Lung (tissue), 12 donors: ENCODE measurements around the gene FBXO11. TPM values are rescaled to one million over a fixed set of nuclear protein-coding genes. Genes with fewer than 3 reads are reported as not detected.

Experiments used
- ATAC-seq: fragments of 200-7000 bp; cut with Tn5 transposase; one replicate; pipeline ENCODE4 v1.9.1; 2020; ENCODE audit warnings: moderate number of reproducible peaks; ENCODE audit not compliant: insufficient read depth, low FRiP score
- DNase-seq, 3 donors: peaks; one replicate each; pipeline ENCODE4 v3.0.0-alpha.2; 2013 to 2017
- H3K27ac ChIP-seq, 2 donors: one replicate each; pipeline ENCODE4 v1.5.1; 2013; ENCODE audit warnings: mild to moderate bottlenecking in 2 of 2, moderate library complexity in 2 of 2, control low read depth in 1 of 2, inconsistent platforms in 1 of 2, low read depth in 1 of 2, low read length in 1 of 2
- H3K27me3 ChIP-seq, 3 donors: one replicate each; pipeline ENCODE4 v1.5.1; 2013; ENCODE audit warnings: low read length in 2 of 3; ENCODE audit not compliant: control insufficient read depth in 3 of 3, insufficient read depth in 3 of 3
- H3K36me3 ChIP-seq, 4 donors: one replicate each; pipeline ENCODE4 v1.5.1; 2013; ENCODE audit warnings: low read length in 4 of 4, mild to moderate bottlenecking in 1 of 4, moderate library complexity in 1 of 4; ENCODE audit not compliant: control insufficient read depth in 4 of 4, insufficient read depth in 4 of 4
- H3K4me1 ChIP-seq, 5 donors: one replicate each; pipeline ENCODE4 v1.5.1; 2013; ENCODE audit warnings: low read length in 5 of 5, mild to moderate bottlenecking in 2 of 5, moderate library complexity in 1 of 5; ENCODE audit not compliant: control insufficient read depth in 5 of 5, insufficient read depth in 5 of 5
- H3K4me3 ChIP-seq: one replicate; pipeline ENCODE4 v1.5.1; 2013; ENCODE audit warnings: mild to moderate bottlenecking, control low read depth, moderate library complexity
- H3K9ac ChIP-seq, 2 donors: one replicate each; pipeline ENCODE4 v1.5.1; 2013; ENCODE audit warnings: low read length in 2 of 2, control low read depth in 1 of 2; ENCODE audit not compliant: insufficient read depth in 1 of 2
- H3K9me3 ChIP-seq, 4 donors: one replicate each; pipeline ENCODE4 v1.5.1; 2013; ENCODE audit warnings: low read length in 3 of 4, mild to moderate bottlenecking in 1 of 4, moderate library complexity in 1 of 4; ENCODE audit not compliant: control insufficient read depth in 4 of 4, insufficient read depth in 3 of 4
- CTCF ChIP-seq: IDR thresholded peaks from 2 replicates; pipeline ENCODE4 v1.5.1; 2012; ENCODE audit warnings: mild to moderate bottlenecking; ENCODE audit errors: control extremely low read depth, extremely low read depth
- WGBS, 2 donors: extraction: QIAGEN DNeasy Blood & Tissue Kit; methylation state at CpG; one replicate each; pipeline ENCODE4 v1.1.7; 2013; 5-methylcytosine and 5-hydroxymethylcytosine counted together
- polyA plus RNA-seq, 2 donors: library from polyadenylated mRNA; stranded (reverse); fragments of 200-250 nt; gene quantifications; one replicate each; pipeline ENCODE4 v1.2.1, GENCODE V29; 2013
- total RNA-seq, 2 donors: library from RNA; depleted of rRNA in 1 of 2; stranded (reverse); fragments of >200 nt in 1 of 2; gene quantifications; one replicate each; pipeline ENCODE4 v1.2.1, GENCODE V29; 2014 to 2021
- donor health status: control.
- donor health status: control.
- donor health status: Bipolar disorder and iron deficiency.
- donor health status: healthy.
- donor health status: DM: yes; HTN: yes; CAD: no.

FBXO11 gene
- total and polyA plus RNA-seq, 4 donors: 21.9 to 157 (median 42.8) TPM

DNA sequence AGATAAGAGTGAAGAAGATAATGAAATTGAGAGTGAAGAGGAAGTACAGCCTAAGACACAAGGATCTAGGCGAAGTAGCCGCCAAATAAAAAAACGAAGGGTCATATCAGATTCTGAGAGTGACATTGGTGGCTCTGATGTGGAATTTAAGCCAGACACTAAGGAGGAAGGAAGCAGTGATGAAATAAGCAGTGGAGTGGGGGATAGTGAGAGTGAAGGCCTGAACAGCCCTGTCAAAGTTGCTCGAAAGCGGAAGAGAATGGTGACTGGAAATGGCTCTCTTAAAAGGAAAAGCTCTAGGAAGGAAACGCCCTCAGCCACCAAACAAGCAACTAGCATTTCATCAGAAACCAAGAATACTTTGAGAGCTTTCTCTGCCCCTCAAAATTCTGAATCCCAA lies 107.7 kb downstream of the FBXO11 start:
- TF ChIP-seq CTCF: no peak
- Histone ChIP-seq H3K9me3 (peaks cover 0 to 6% (median 3%) of the 10 kb centered on the region in 4 donors), H3K9ac (no peak overlapping the region), H3K4me1 (no peaks in the 10 kb centered on the region), H3K4me3 (no peak overlapping the region), H3K36me3 (peaks cover 49 to 80% (median 65%) of the 10 kb centered on the region in 4 donors), H3K27me3 (no peaks in the 10 kb centered on the region), H3K27ac (no peak overlapping the region)
- peak; percentile 41 for ATAC-seq
- 42 to 72% methylated on average over 6 of the region's 6 CpGs for WGBS, 2 donors
- DNase-seq: no peak

DNA sequence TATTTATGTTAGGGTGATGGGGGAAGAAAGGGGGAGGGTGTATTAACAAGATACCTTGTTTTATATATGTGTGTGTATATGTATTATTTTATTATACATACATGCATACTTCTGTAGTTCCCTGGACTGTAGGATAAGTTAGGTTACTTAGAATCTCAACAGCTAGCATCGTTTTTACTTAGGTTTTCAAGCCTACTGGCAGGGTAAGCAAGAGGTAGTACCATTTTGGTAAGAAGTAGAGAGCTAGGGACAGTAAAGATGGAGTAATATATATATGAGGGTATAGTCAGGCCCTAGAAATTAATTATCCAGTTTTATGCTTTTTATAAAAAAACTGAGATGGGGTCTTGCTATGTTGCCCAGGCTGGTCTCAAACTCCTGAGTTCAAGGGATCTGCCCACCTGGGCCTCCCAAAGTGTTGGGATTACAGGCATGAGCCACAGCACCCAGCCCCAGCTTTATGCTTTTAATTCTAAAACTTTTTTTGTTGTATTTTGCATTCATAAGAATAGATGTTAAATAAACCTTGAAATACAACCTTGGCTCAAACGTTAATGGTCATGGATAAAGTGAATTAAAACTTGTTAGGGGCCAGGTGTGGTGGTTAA lies 110.1 kb downstream of the FBXO11 start:
- no peaks in the 10 kb centered on the region for H3K27me3 ChIP-seq
- H3K4me3 ChIP-seq: no peak overlapping the region
- H3K27ac ChIP-seq: no peak overlapping the region
- no peaks in the 10 kb centered on the region for H3K9me3 ChIP-seq
- H3K4me1 ChIP-seq: peaks cover 0 to 3% (median 0%) of the 10 kb centered on the region in 5 donors
- no peak overlapping the region for H3K9ac ChIP-seq
- DNase-seq (no peak), ATAC-seq (no peak)
- no peak for TF ChIP-seq CTCF
- 90 to 92% methylated on average over 2 of the region's 2 CpGs for WGBS, 2 donors
- peaks cover 37 to 63% (median 45%) of the 10 kb centered on the region in 4 donors for H3K36me3 ChIP-seq

DNA sequence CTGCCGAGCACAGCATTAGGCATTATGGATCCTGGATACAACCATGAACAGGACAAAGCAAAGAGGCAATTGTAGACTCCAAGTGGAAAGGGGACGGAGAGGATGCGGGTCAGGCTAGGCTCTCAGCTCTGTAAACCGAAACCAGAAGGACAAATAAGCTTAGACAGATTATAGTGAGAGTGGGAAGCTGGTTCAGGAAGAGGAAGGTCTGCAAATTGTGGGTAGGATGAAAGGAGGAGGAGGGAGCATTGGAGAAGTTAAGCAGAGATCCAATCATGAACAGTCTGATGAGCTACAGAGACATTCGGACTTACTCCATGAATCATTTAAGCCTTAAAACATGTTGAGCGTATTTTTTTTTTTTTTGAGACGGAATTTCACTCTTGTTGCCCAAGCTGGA lies 120.3 kb downstream of the FBXO11 start:
- Histone ChIP-seq H3K9ac (no peak overlapping the region), H3K36me3 (peaks cover 0 to 8% (median 2%) of the 10 kb centered on the region in 4 donors), H3K4me3 (no peak overlapping the region), H3K9me3 (no peaks in the 10 kb centered on the region), H3K27me3 (no peaks in the 10 kb centered on the region), H3K27ac (no peak overlapping the region), H3K4me1 (peaks cover under 1 to 12% (median 8%) of the 10 kb centered on the region in 5 donors)
- ATAC-seq: no peak
- no peak for TF ChIP-seq CTCF
- 30 to 57% methylated on average over 7 of the region's 7 CpGs for WGBS, 2 donors
- no peak for DNase-seq
